ENCODE measurements around the gene CLK4. TPM values are rescaled to one million over a fixed set of nuclear protein-coding genes. Genes with fewer than 3 reads are reported as not detected.

The CLK4 gene
- total and polyA plus RNA-seq, 2 experiments from 2014 or later: 15.3 to 18.1 TPM

DNA sequence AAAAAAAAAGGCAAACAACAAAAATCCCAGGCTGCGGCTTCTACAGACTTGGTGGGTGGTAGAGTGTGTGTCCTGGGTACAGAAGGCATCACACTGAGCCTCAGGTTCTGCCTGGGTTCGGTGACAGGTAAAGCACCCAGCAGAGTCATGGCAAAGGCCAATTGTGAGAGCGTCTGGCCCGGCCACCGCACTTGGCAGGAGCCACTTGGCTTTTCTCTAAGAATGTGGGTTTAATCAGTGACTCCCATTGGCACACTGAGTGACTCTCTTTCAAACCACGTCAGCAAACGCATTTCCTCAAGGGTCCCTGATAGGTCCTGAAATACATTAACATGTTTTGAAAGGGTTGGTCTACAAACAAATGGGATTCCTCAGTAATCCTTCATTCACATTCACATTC is 53.6 kb downstream of the CLK4 start:
- H3K4me1 ChIP-seq (ENCODE audit: insufficient read depth): no peaks in the 10 kb centered on the region
- H3K27me3 ChIP-seq (ENCODE audit: insufficient read depth): peaks cover 16% of the 10 kb centered on the region
- no peaks in the 10 kb centered on the region for H3K36me3 ChIP-seq (ENCODE audit: insufficient read depth)
- Mint-ChIP-seq H3K9me3 (peaks cover 19% of the 10 kb centered on the region), H3K36me3 (ENCODE audit: low read depth) (peaks cover 14% of the 10 kb centered on the region; the same call in 2 of the 3 replicates), H3K27me3 (ENCODE audit: insufficient read depth, low read depth, poor library complexity) (peaks cover 24% of the 10 kb centered on the region), H3K27ac (no peak overlapping the region), H3K4me1 (peaks cover 5% of the 10 kb centered on the region; the same call in 1 of the 3 replicates), H3K4me3 (no peak overlapping the region)
- H4K20me1 ChIP-seq (replicated peaks; ENCODE audit: insufficient read depth): no peaks in the 10 kb centered on the region
- DNase-seq (ENCODE audit: low spot score) (no peak), ATAC-seq (no peak)
- H3K4me3 ChIP-seq: no peak overlapping the region
- peaks cover 5% of the 10 kb centered on the region; the same call in 1 of the 2 replicates for H3K9me2 ChIP-seq (ENCODE audit: insufficient read depth)
- H2AFZ ChIP-seq: no peak overlapping the region
- H3K27ac ChIP-seq (ENCODE audit: low read depth): no peak overlapping the region
- TF ChIP-seq, protein P1, sequence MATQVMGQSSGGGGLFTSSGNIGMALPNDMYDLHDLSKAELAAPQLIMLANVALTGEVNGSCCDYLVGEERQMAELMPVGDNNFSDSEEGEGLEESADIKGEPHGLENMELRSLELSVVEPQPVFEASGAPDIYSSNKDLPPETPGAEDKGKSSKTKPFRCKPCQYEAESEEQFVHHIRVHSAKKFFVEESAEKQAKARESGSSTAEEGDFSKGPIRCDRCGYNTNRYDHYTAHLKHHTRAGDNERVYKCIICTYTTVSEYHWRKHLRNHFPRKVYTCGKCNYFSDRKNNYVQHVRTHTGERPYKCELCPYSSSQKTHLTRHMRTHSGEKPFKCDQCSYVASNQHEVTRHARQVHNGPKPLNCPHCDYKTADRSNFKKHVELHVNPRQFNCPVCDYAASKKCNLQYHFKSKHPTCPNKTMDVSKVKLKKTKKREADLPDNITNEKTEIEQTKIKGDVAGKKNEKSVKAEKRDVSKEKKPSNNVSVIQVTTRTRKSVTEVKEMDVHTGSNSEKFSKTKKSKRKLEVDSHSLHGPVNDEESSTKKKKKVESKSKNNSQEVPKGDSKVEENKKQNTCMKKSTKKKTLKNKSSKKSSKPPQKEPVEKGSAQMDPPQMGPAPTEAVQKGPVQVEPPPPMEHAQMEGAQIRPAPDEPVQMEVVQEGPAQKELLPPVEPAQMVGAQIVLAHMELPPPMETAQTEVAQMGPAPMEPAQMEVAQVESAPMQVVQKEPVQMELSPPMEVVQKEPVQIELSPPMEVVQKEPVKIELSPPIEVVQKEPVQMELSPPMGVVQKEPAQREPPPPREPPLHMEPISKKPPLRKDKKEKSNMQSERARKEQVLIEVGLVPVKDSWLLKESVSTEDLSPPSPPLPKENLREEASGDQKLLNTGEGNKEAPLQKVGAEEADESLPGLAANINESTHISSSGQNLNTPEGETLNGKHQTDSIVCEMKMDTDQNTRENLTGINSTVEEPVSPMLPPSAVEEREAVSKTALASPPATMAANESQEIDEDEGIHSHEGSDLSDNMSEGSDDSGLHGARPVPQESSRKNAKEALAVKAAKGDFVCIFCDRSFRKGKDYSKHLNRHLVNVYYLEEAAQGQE (IDR thresholded peaks at IDR 0.05; ENCODE audit: unreplicated experiment): no peak
- TF ChIP-seq EZH2 (IDR thresholded peaks at IDR 0.05; ENCODE audit: low read depth, unreplicated experiment) (no peak), NANOG (IDR thresholded peaks at IDR 0.05; ENCODE audit: borderline replicate concordance) (no peak), CREB1 (CRISPR knock-in tag; IDR thresholded peaks at IDR 0.05; ENCODE audit: low read depth) (no peak), POLR2AphosphoS5 (IDR thresholded peaks at IDR 0.05; ENCODE audit: low read depth) (no peak), ZNF331 (CRISPR knock-in tag; IDR thresholded peaks at IDR 0.05; ENCODE audit: low read depth) (no peak), EZH2phosphoT487 (IDR thresholded peaks at IDR 0.05; ENCODE audit: unreplicated experiment) (no peak), STAT1 (IDR thresholded peaks at IDR 0.05; ENCODE audit: unreplicated experiment) (no peak), ZNF114 (CRISPR knock-in tag; IDR thresholded peaks at IDR 0.05) (no peak)
- TF ChIP-seq, protein P2, sequence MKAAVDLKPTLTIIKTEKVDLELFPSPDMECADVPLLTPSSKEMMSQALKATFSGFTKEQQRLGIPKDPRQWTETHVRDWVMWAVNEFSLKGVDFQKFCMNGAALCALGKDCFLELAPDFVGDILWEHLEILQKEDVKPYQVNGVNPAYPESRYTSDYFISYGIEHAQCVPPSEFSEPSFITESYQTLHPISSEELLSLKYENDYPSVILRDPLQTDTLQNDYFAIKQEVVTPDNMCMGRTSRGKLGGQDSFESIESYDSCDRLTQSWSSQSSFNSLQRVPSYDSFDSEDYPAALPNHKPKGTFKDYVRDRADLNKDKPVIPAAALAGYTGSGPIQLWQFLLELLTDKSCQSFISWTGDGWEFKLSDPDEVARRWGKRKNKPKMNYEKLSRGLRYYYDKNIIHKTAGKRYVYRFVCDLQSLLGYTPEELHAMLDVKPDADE (IDR thresholded peaks at IDR 0.05): no peak
- TF ChIP-seq, protein P3, sequence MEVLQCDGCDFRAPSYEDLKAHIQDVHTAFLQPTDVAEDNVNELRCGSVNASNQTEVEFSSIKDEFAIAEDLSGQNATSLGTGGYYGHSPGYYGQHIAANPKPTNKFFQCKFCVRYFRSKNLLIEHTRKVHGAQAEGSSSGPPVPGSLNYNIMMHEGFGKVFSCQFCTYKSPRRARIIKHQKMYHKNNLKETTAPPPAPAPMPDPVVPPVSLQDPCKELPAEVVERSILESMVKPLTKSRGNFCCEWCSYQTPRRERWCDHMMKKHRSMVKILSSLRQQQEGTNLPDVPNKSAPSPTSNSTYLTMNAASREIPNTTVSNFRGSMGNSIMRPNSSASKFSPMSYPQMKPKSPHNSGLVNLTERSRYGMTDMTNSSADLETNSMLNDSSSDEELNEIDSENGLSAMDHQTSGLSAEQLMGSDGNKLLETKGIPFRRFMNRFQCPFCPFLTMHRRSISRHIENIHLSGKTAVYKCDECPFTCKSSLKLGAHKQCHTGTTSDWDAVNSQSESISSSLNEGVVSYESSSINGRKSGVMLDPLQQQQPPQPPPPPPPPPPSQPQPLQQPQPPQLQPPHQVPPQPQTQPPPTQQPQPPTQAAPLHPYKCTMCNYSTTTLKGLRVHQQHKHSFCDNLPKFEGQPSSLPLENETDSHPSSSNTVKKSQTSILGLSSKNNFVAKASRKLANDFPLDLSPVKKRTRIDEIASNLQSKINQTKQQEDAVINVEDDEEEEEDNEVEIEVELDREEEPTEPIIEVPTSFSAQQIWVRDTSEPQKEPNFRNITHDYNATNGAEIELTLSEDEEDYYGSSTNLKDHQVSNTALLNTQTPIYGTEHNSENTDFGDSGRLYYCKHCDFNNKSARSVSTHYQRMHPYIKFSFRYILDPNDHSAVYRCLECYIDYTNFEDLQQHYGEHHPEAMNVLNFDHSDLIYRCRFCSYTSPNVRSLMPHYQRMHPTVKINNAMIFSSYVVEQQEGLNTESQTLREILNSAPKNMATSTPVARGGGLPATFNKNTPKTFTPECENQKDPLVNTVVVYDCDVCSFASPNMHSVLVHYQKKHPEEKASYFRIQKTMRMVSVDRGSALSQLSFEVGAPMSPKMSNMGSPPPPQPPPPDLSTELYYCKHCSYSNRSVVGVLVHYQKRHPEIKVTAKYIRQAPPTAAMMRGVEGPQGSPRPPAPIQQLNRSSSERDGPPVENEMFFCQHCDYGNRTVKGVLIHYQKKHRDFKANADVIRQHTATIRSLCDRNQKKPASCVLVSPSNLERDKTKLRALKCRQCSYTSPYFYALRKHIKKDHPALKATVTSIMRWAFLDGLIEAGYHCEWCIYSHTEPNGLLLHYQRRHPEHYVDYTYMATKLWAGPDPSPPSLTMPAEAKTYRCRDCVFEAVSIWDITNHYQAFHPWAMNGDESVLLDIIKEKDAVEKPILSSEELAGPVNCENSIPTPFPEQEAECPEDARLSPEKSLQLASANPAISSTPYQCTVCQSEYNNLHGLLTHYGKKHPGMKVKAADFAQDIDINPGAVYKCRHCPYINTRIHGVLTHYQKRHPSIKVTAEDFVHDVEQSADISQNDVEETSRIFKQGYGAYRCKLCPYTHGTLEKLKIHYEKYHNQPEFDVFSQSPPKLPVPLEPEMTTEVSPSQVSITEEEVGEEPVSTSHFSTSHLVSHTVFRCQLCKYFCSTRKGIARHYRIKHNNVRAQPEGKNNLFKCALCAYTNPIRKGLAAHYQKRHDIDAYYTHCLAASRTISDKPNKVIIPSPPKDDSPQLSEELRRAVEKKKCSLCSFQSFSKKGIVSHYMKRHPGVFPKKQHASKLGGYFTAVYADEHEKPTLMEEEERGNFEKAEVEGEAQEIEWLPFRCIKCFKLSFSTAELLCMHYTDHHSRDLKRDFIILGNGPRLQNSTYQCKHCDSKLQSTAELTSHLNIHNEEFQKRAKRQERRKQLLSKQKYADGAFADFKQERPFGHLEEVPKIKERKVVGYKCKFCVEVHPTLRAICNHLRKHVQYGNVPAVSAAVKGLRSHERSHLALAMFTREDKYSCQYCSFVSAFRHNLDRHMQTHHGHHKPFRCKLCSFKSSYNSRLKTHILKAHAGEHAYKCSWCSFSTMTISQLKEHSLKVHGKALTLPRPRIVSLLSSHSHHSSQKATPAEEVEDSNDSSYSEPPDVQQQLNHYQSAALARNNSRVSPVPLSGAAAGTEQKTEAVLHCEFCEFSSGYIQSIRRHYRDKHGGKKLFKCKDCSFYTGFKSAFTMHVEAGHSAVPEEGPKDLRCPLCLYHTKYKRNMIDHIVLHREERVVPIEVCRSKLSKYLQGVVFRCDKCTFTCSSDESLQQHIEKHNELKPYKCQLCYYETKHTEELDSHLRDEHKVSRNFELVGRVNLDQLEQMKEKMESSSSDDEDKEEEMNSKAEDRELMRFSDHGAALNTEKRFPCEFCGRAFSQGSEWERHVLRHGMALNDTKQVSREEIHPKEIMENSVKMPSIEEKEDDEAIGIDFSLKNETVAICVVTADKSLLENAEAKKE (CRISPR knock-in tag; IDR thresholded peaks at IDR 0.05): no peak
- TF ChIP-seq, protein P4, sequence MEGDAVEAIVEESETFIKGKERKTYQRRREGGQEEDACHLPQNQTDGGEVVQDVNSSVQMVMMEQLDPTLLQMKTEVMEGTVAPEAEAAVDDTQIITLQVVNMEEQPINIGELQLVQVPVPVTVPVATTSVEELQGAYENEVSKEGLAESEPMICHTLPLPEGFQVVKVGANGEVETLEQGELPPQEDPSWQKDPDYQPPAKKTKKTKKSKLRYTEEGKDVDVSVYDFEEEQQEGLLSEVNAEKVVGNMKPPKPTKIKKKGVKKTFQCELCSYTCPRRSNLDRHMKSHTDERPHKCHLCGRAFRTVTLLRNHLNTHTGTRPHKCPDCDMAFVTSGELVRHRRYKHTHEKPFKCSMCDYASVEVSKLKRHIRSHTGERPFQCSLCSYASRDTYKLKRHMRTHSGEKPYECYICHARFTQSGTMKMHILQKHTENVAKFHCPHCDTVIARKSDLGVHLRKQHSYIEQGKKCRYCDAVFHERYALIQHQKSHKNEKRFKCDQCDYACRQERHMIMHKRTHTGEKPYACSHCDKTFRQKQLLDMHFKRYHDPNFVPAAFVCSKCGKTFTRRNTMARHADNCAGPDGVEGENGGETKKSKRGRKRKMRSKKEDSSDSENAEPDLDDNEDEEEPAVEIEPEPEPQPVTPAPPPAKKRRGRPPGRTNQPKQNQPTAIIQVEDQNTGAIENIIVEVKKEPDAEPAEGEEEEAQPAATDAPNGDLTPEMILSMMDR (conservative IDR thresholded peaks at IDR 0.05; ENCODE audit: low read depth in 2 of 2): no peak
- no peaks in the 10 kb centered on the region; the same call in none of the 2 replicates for H3K79me2 ChIP-seq (replicated peaks; ENCODE audit: insufficient read depth)
- H3F3A ChIP-seq (replicated peaks; ENCODE audit: low read depth): no peaks in the 10 kb centered on the region
- no peak overlapping the region for H3K4me2 ChIP-seq

Data from GM23338 (cell line).